Activated B cell treated with CpG ODN at 0.5 μM for 24 hours (primary cell): ENCODE data around the gene ARID3B. TPM values are rescaled to one million over a fixed set of nuclear protein-coding genes. Genes with fewer than 3 reads are reported as not detected.
"Not testable (repeated sequence)": the region's sequence is repeated elsewhere in the genome, so short reads cannot be mapped to it uniquely, and the experiment has no call there.

Experiments used
- ATAC-seq: fragments of 200-7000 bp; cut with Tn5 transposase; one replicate; pipeline ENCODE4 v1.10.0; 2021; ENCODE audit warnings: low read depth, mild to moderate bottlenecking, moderate library complexity
- CTCF ChIA-PET: fragments of 350-600 bp; sonication (Branson Sonifier 250); formaldehyde crosslinking; loops from one replicate; lab custom pipeline; 2021; ENCODE audit warnings: antibody characterized with exemption; lab: Charles Lee
- POLR2A ChIA-PET: fragments of 350-600 bp; sonication (Branson Sonifier 250); formaldehyde crosslinking; loops from one replicate; lab custom pipeline; 2021; ENCODE audit warnings: antibody characterized with exemption; lab: Charles Lee
- DNase-seq: peaks from one replicate; pipeline ENCODE4 v3.0.0; 2022
- H3K27ac Mint-ChIP-seq: one replicate; pipeline ENCODE4 v1.8.0; 2020; ENCODE audit warnings: mixed read lengths
- H3K27me3 Mint-ChIP-seq: one replicate; pipeline ENCODE4 v1.8.0; 2021; ENCODE audit warnings: mixed read lengths
- H3K36me3 Mint-ChIP-seq: one replicate; pipeline ENCODE4 v1.8.0; 2021; ENCODE audit warnings: low read depth, mixed read lengths
- H3K4me1 Mint-ChIP-seq: one replicate; pipeline ENCODE4 v1.8.0; 2021; ENCODE audit warnings: mixed read lengths
- H3K4me3 Mint-ChIP-seq: one replicate; pipeline ENCODE4 v1.8.0; 2020; ENCODE audit warnings: mild to moderate bottlenecking, mixed read lengths
- H3K9me3 Mint-ChIP-seq: one replicate; pipeline ENCODE4 v1.8.0; 2020; ENCODE audit warnings: mixed read lengths
- intact Hi-C: fragments of 100-400 bp; cut with micrococcal nuclease; formaldehyde crosslinking; loops from one replicate; pipeline ENCODE4 v1.15.1; 2024
- total RNA-seq: library from RNA; stranded (reverse); gene quantifications from 2 replicates; pipeline ENCODE4 v1.2.3, GENCODE V29; 2022
- TF ChIP-seq, protein P1 (sequence below): fragments of 200-600 bp; IDR thresholded peaks from one replicate; pipeline ENCODE4 v1.8.0; 2022; ENCODE audit warnings: antibody characterized with exemption, mild to moderate bottlenecking

The ARID3B gene
- total RNA-seq, 1 donor from 2014 or later, result 26.9 TPM

GRCh38 chr15:74589826-74590225 lies 48.8 kb downstream of the ARID3B start:
- ChIA-PET POLR2A (no interaction called here), CTCF (no interaction called here)
- ATAC-seq (no peak), DNase-seq (no peak)
- no peak overlapping the region for H3K27ac Mint-ChIP-seq
- no peaks in the 10 kb centered on the region for H3K9me3 Mint-ChIP-seq
- TF ChIP-seq, protein P1, sequence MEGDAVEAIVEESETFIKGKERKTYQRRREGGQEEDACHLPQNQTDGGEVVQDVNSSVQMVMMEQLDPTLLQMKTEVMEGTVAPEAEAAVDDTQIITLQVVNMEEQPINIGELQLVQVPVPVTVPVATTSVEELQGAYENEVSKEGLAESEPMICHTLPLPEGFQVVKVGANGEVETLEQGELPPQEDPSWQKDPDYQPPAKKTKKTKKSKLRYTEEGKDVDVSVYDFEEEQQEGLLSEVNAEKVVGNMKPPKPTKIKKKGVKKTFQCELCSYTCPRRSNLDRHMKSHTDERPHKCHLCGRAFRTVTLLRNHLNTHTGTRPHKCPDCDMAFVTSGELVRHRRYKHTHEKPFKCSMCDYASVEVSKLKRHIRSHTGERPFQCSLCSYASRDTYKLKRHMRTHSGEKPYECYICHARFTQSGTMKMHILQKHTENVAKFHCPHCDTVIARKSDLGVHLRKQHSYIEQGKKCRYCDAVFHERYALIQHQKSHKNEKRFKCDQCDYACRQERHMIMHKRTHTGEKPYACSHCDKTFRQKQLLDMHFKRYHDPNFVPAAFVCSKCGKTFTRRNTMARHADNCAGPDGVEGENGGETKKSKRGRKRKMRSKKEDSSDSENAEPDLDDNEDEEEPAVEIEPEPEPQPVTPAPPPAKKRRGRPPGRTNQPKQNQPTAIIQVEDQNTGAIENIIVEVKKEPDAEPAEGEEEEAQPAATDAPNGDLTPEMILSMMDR, result no peak
- no peak overlapping the region for H3K4me3 Mint-ChIP-seq
- no peaks in the 10 kb centered on the region for H3K4me1 Mint-ChIP-seq
- peaks cover 75% of the 10 kb centered on the region for H3K36me3 Mint-ChIP-seq
- H3K27me3 Mint-ChIP-seq, result no peaks in the 10 kb centered on the region
- intact Hi-C loops, result no loop called here

DNA sequence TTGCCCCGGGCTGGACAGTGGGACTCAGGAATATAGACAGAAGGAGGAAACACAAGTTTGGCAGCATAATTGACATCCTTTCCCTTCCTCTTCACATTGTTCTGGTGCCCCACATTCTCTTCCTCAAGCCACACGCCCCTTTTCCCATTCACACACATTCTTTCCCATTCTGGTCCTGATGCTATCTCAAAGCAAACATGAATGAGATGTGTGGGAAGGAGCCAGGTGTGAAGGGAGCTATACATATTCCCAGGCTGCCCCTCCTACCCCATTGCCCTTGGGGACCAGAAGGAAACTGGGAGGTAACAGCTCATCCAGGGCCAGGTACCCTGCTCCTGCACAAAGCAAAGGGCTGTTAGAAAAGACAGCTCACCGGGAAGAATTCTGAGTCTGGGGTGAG lies 51.2 kb downstream of the ARID3B start:
- H3K9me3 Mint-ChIP-seq, result no peaks in the 10 kb centered on the region
- TF ChIP-seq, protein P1, result no peak
- no peak overlapping the region for H3K27ac Mint-ChIP-seq
- ChIA-PET CTCF (no interaction called here), POLR2A (no interaction called here)
- no peaks in the 10 kb centered on the region for H3K27me3 Mint-ChIP-seq
- H3K4me3 Mint-ChIP-seq, result no peak overlapping the region
- no peak for ATAC-seq
- intact Hi-C loops, result no loop called here
- H3K4me1 Mint-ChIP-seq, result no peaks in the 10 kb centered on the region
- DNase-seq, result no peak
- peaks cover 68% of the 10 kb centered on the region for H3K36me3 Mint-ChIP-seq

- Mint-ChIP-seq H3K4me1 (peaks cover 5% of the 10 kb centered on the region), H3K27ac (no peak overlapping the region), H3K27me3 (no peaks in the 10 kb centered on the region), H3K9me3 (no peaks in the 10 kb centered on the region), H3K4me3 (no peak overlapping the region), H3K36me3 (peaks cover 71% of the 10 kb centered on the region)
- intact Hi-C loops, result no loop called here
- DNase-seq, result no peak
- CTCF ChIA-PET, result no interaction called here
- ATAC-seq, result no peak
- TF ChIP-seq, protein P1, result no peak
- POLR2A ChIA-PET, result no interaction called here
Observed at GRCh38 chr15:74593122-74593521, 52.1 kb downstream of the ARID3B start.

GRCh38 chr15:74594455-74594854 lies 53.4 kb downstream of the ARID3B start:
- H3K27ac Mint-ChIP-seq, result no peak overlapping the region
- ChIA-PET POLR2A (no interaction called here), CTCF (no interaction called here)
- no peaks in the 10 kb centered on the region for H3K9me3 Mint-ChIP-seq
- TF ChIP-seq, protein P1, result no peak
- no peak for ATAC-seq
- no peak for DNase-seq
- no peaks in the 10 kb centered on the region for H3K27me3 Mint-ChIP-seq
- H3K4me1 Mint-ChIP-seq, result peaks cover 17% of the 10 kb centered on the region
- no peak overlapping the region for H3K4me3 Mint-ChIP-seq
- H3K36me3 Mint-ChIP-seq, result peaks cover 67% of the 10 kb centered on the region
- intact Hi-C loops, result no loop called here

DNA sequence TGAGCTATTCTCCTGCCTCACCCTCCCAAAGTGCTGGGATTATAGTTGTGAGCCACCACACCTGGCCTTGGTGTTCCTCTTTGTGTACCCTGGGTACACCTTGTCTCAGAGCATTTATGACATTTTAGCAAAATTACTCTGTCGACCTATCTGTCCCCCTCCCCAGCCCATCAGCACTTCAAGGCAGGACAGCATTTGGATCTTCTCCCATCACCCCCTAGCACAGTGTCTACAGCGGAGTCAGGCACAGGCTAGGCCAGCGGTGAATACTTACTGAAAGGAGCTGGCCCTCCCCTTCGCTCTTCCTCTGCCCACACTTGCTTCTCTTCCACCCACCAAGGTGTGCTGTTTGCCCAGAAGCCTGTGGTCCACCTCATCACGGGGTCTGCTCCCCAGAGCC lies 54.3 kb downstream of the ARID3B start:
- H3K27me3 Mint-ChIP-seq, result no peaks in the 10 kb centered on the region
- H3K36me3 Mint-ChIP-seq, result peaks cover 59% of the 10 kb centered on the region
- H3K9me3 Mint-ChIP-seq, result no peaks in the 10 kb centered on the region
- H3K4me3 Mint-ChIP-seq, result no peak overlapping the region
- intact Hi-C loops, result no loop called here
- H3K27ac Mint-ChIP-seq, result no peak overlapping the region
- H3K4me1 Mint-ChIP-seq, result peaks cover 19% of the 10 kb centered on the region
- ChIA-PET CTCF (no interaction called here), POLR2A (no interaction called here)
- DNase-seq (no peak), ATAC-seq (no peak)
- TF ChIP-seq, protein P1, result no peak

- DNase-seq, H3K4me3 Mint-ChIP-seq, ATAC-seq, POLR2A ChIA-PET, H3K9me3 Mint-ChIP-seq, CTCF ChIA-PET, H3K27me3 Mint-ChIP-seq, H3K27ac Mint-ChIP-seq, intact Hi-C loops: not testable (repeated sequence)
- Mint-ChIP-seq H3K4me1 (peaks cover 19% of the 10 kb centered on the region), H3K36me3 (peaks cover 46% of the 10 kb centered on the region)
Observed at GRCh38 chr15:74596736-74597135, 55.7 kb downstream of the ARID3B start.

DNA sequence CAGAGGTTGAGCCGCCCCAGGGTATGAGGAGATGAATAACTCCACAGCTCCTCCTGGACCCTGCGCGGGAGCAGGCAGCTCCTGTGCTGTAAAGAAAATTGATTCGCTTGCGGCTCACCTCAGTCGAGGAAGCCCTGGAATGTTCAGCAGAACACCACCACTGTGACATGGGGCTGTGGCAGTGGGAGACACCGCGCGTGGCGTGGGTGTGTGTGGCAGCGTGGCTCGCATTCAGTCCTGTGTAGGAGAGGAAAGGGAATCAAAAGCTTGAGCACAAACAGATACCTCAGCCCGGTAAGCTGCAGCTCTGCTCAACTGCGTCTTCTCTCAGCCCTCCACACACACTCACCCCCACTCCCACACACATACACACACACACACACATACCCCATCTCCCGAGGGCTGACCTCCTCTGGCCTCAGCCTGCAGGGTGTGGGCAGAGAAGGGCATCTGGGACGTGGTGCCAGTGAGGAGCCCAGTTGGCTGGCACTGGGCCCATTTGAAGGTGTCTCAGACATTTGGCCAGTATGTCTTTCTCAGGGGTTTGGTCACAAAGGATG lies 56.2 kb downstream of the ARID3B start:
- POLR2A ChIA-PET, result interaction anchor here (2.4 kb wide), 1 partner anchor 18 kb away, joined by 14 read pairs; the partner anchor contains the start of gene CLK3
- H3K36me3 Mint-ChIP-seq, result peaks cover 41% of the 10 kb centered on the region
- H3K27ac Mint-ChIP-seq, ATAC-seq, intact Hi-C loops, CTCF ChIA-PET, H3K4me3 Mint-ChIP-seq, H3K27me3 Mint-ChIP-seq, H3K9me3 Mint-ChIP-seq, DNase-seq: not testable (repeated sequence)
- peaks cover 19% of the 10 kb centered on the region for H3K4me1 Mint-ChIP-seq
